Measurements from ENCODE around the gene CCDC32. TPM values are rescaled to one million over a fixed set of nuclear protein-coding genes. Genes with fewer than 3 reads are reported as not detected.

CCDC32 gene
- polyA plus RNA-seq = 131 TPM

DNA sequence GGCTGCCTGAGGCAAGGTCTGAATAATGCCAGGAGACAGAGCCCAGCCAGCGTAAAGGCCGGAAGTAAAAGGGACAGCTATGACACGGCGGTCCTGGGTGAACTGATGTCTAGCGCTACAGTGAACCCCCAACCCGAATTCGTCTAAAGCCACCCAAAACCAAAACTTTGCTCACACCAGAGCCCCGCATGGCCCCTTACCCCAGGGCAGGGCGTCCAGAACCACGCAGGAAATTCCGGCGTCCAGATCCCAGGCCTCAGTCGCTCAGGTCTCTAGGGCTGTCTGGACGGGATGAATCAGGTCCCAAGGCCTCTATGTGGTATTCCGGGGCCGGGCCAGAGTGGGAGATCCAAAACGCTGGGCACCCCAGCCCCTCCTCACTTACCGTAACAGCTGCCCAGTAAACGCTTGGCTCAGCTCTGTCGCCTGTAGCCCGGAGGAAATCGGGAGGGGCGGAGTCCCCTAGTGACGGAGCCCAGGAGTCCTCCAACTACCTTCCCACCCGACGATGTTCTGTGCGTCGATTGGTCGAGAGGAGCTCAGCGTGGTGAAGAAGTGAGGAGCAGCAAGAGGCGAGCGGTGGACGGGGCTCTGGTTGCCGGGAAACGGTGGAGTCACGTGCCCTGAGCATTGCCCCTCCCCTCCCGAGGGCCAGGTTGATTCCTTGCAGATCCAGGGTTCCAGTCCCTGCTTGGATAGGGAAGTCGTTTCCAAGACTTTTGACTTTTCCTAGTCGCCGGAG, at the start of gene CCDC32:
Gene CCDC32 (minus strand): TSS at position 452 of the 742 bp plus-strand sequence. CDS start 2,027 bp downstream, outside the sequence.
- no peaks in the 10 kb centered on the region for H3K27me3 Mint-ChIP-seq
- H3K9me3 Mint-ChIP-seq = no peaks in the 10 kb centered on the region
- peaks cover 34 to 43% (median 41%) of the 10 kb centered on the region in 3 donors for H3K4me1 Mint-ChIP-seq
- H3K36me3 Mint-ChIP-seq = peaks cover 8% of the 10 kb centered on the region
- H3K27ac Mint-ChIP-seq = peak within 1 kb of the TSS; percentile 66 to 98 (median 96)
- H3K4me3 Mint-ChIP-seq = peak within 1 kb of the TSS; percentile 81 to 98 (median 95)

GRCh38 chr15:40613080-40613479, 48.2 kb upstream of the CCDC32 start:
- no peaks in the 10 kb centered on the region for H3K27me3 Mint-ChIP-seq
- H3K4me3 Mint-ChIP-seq = no peak overlapping the region
- no peak overlapping the region for H3K27ac Mint-ChIP-seq
- H3K36me3 Mint-ChIP-seq = no peaks in the 10 kb centered on the region
- H3K9me3 Mint-ChIP-seq = no peaks in the 10 kb centered on the region
- H3K4me1 Mint-ChIP-seq = peaks cover 0 to 3% (median 2%) of the 10 kb centered on the region in 3 donors

- H3K4me3 Mint-ChIP-seq = no peak overlapping the region
- H3K27ac Mint-ChIP-seq = no peak overlapping the region
- peaks cover 0 to 6% (median 1%) of the 10 kb centered on the region in 3 donors for H3K4me1 Mint-ChIP-seq
- no peaks in the 10 kb centered on the region for H3K9me3 Mint-ChIP-seq
- H3K36me3 Mint-ChIP-seq = peaks cover 1% of the 10 kb centered on the region
- H3K27me3 Mint-ChIP-seq = no peaks in the 10 kb centered on the region
Observed at GRCh38 chr15:40603935-40604334, 39.1 kb upstream of the CCDC32 start.

- Mint-ChIP-seq H3K4me1 (peaks cover 0 to 6% (median 1%) of the 10 kb centered on the region in 3 donors), H3K27ac (no peak overlapping the region), H3K27me3 (no peaks in the 10 kb centered on the region), H3K9me3 (no peaks in the 10 kb centered on the region), H3K36me3 (peaks cover 1% of the 10 kb centered on the region), H3K4me3 (peak overlapping the region in 1 of 4 donors; percentile 38)
Observed at GRCh38 chr15:40600956-40601355, 36.1 kb upstream of the CCDC32 start.

DNA sequence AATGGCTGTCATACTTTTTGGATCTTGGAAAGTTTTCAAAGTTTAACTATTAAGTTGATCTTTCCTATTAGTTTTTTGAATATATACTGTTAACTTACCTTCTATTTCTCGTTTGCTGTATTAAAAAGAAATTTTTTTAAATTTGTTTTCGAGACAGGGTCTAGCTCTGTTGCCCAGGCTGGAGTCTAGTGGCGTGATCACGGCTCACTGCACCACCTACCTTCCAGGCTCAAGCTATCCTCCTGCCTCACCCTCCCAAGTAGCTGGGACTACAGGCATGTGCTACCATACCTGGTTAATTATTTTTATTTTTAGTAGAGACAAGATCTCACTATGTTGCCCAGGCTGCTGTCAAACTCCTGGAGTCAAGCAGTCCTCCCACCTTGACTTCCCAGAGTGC, 33.8 kb upstream of the CCDC32 start:
- no peak overlapping the region for H3K4me3 Mint-ChIP-seq
- H3K27me3 Mint-ChIP-seq = no peaks in the 10 kb centered on the region
- H3K36me3 Mint-ChIP-seq = peaks cover 1% of the 10 kb centered on the region
- peaks cover 7 to 19% (median 9%) of the 10 kb centered on the region in 3 donors for H3K4me1 Mint-ChIP-seq
- no peak overlapping the region for H3K27ac Mint-ChIP-seq
- H3K9me3 Mint-ChIP-seq = no peaks in the 10 kb centered on the region

DNA sequence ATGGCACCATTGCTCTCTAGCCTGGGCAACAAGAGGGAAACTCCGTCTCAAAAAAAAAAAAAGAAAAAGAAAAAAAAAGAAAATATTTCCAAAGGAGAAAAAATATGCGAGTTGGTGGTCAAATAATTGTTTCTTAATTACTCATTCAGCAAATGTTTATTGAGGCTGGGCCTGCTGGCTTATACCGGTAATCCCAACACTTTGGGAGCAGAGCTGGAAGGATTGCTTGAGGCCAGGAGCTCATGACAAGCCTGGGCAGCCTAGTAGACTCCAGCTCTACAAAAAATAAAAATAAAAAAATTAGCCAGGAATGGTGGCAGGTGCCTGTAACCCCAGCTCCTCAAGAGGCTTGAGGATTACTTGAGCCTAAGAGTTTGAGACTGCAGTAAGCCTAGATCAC, 33.3 kb upstream of the CCDC32 start:
- Mint-ChIP-seq H3K4me1 (peaks cover 11 to 21% (median 12%) of the 10 kb centered on the region in 3 donors), H3K27me3 (no peaks in the 10 kb centered on the region), H3K9me3 (no peaks in the 10 kb centered on the region), H3K4me3 (no peak overlapping the region), H3K36me3 (peaks cover 1% of the 10 kb centered on the region), H3K27ac (peak overlapping the region in 1 of 3 donors; percentile 44)

GRCh38 chr15:40597024-40597423, 32.2 kb upstream of the CCDC32 start:
- peak overlapping the region in 1 of 4 donors; percentile 31 for H3K4me3 Mint-ChIP-seq
- H3K4me1 Mint-ChIP-seq = peaks cover 13 to 21% (median 13%) of the 10 kb centered on the region in 3 donors
- H3K27me3 Mint-ChIP-seq = no peaks in the 10 kb centered on the region
- H3K9me3 Mint-ChIP-seq = no peaks in the 10 kb centered on the region
- H3K36me3 Mint-ChIP-seq = no peaks in the 10 kb centered on the region
- no peak overlapping the region for H3K27ac Mint-ChIP-seq

GRCh38 chr15:40595773-40596172, 30.9 kb upstream of the CCDC32 start:
- H3K9me3 Mint-ChIP-seq = no peaks in the 10 kb centered on the region
- peak overlapping the region in 2 of 4 donors; percentile 33 to 55 for H3K4me3 Mint-ChIP-seq
- peaks cover 13 to 24% (median 14%) of the 10 kb centered on the region in 3 donors for H3K4me1 Mint-ChIP-seq
- no peaks in the 10 kb centered on the region for H3K27me3 Mint-ChIP-seq
- no peak overlapping the region for H3K27ac Mint-ChIP-seq
- no peaks in the 10 kb centered on the region for H3K36me3 Mint-ChIP-seq

DNA sequence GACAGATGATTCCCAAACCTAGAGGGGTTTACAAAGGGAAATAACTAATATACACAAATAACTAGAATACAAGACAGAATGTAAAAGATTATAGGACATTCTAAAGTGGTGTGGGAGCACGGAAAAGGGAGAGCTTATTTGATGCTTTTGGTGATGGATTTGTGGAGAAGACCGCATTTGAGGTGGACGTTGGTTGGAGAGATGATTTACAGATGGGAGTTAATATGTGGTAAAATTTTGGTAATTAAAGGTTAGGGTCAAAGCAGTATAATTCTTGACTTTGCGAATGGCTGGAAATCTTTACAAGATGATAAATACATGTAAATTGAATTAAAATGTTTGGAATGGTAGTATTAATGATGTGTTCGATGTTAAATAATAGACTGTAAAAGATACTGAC, 30.4 kb upstream of the CCDC32 start:
- H3K27ac Mint-ChIP-seq = peak overlapping the region in 1 of 3 donors; percentile 94
- peaks cover 12 to 19% (median 14%) of the 10 kb centered on the region in 3 donors for H3K4me1 Mint-ChIP-seq
- no peaks in the 10 kb centered on the region for H3K27me3 Mint-ChIP-seq
- no peaks in the 10 kb centered on the region for H3K36me3 Mint-ChIP-seq
- no peaks in the 10 kb centered on the region for H3K9me3 Mint-ChIP-seq
- peak overlapping the region; percentile 53 to 99 (median 92) for H3K4me3 Mint-ChIP-seq

GRCh38 chr15:40594429-40594836, 29.6 kb upstream of the CCDC32 start:
- Mint-ChIP-seq H3K27me3 (no peaks in the 10 kb centered on the region), H3K36me3 (no peaks in the 10 kb centered on the region), H3K27ac (peak overlapping the region; percentile 94 to 99 (median 98)), H3K9me3 (no peaks in the 10 kb centered on the region), H3K4me1 (peaks cover 15 to 24% (median 19%) of the 10 kb centered on the region in 3 donors), H3K4me3 (peak overlapping the region; percentile 90 to 99 (median 96))

DNA sequence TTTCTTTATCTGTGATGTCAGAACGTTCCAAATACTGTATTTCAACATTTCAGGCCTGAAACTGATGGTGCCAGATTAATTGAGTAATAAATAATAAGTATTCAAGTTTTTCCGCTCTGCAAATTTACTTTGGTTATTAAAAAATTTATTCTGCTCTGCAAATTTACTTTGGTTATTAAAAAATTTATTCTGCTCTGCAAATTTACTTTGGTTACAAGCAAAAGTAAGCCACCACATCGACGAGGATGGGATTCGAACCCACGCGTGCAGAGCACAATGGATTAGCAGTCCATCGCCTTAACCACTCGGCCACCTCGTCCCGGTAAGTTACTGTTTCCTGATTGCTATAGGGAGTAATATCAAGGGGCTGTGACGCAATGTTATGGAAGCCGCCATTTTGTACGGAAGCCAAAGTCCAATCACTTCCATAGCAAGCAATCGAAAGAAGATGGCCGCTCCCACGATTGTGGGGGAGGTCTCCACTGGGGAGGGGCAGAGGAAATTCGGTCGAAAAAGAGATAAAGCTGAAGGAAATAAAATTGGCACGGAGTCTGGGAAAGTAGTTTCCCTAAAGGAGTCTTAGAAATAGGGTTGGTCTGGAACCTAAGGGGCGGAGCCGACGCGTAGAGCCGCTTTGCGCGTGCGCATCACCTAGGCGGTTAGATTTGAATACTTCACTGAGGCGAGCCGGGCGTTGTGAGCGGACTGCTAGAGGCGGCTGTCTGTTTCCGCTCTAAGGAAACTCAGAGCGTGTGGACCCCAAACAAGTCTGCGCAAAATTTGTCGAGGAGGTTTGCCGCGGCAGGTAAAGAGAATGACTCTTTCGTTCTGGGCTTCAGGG, 29.0 kb upstream of the CCDC32 start, which contains the start of gene KNL1:
Gene KNL1 (plus strand): TSS at position 662 of the 841 bp plus-strand sequence. CDS start 8,683 bp downstream, outside the sequence.
- no peaks in the 10 kb centered on the region for H3K36me3 Mint-ChIP-seq
- peak within 1 kb of the TSS; percentile 90 to 99 (median 96) for H3K4me3 Mint-ChIP-seq
- no peaks in the 10 kb centered on the region for H3K27me3 Mint-ChIP-seq

DNA sequence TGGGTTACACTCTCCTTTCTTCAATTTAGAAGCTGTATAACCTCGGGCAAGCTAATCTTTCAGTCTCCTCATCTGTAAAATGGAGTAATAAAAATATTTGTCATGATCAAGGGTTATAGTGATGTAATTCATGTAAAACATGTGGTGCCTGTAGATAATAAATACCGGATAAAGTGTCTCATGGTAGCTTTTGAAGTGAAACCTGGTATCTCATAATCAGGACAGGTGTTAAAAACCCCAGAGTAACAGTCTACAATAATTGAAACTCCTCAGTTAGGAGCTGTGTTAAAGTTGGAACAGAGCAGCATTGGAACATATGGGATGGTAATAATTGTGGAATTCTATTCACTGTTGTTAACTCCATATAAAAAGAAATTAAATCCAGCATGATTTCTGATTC, 28.3 kb upstream of the CCDC32 start:
- Mint-ChIP-seq H3K4me1 (peaks cover 15 to 24% (median 19%) of the 10 kb centered on the region in 3 donors), H3K4me3 (peak overlapping the region; percentile 58 to 97 (median 92)), H3K9me3 (no peaks in the 10 kb centered on the region), H3K27ac (peak overlapping the region; percentile 94 to 99 (median 98)), H3K27me3 (no peaks in the 10 kb centered on the region), H3K36me3 (no peaks in the 10 kb centered on the region)

More for the DNA sequence above, 29.0 kb upstream of the CCDC32 start, which contains the start of gene KNL1:
- no peaks in the 10 kb centered on the region for H3K9me3 Mint-ChIP-seq
- peak within 1 kb of the TSS; percentile 94 to 99 (median 98) for H3K27ac Mint-ChIP-seq
- peaks cover 15 to 24% (median 19%) of the 10 kb centered on the region in 3 donors for H3K4me1 Mint-ChIP-seq

DNA sequence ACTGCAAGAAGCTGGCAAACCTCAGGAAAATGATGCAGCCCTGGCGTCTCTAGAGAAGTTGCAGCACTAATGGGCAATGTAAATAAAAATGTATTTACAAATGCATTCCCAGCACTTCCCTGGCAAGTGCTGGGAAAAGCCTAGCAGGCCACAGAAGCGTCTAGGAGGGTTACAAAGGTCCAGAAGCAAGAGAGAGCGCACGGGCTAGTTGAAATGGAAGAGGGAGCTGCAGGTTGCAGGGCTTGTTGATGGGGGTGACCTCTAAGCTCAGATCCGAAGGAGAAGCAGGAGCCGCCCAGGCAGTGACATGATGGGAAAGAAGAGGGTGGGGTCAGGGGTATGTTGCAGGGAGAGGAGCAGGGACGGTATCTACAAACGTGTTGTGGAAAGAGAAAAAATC, 26.5 kb upstream of the CCDC32 start:
- Mint-ChIP-seq H3K4me1 (peaks cover 15 to 24% (median 19%) of the 10 kb centered on the region in 3 donors), H3K9me3 (no peaks in the 10 kb centered on the region), H3K27ac (no peak overlapping the region), H3K4me3 (peak overlapping the region in 2 of 4 donors; percentile 13 to 37), H3K27me3 (no peaks in the 10 kb centered on the region), H3K36me3 (no peaks in the 10 kb centered on the region)

DNA sequence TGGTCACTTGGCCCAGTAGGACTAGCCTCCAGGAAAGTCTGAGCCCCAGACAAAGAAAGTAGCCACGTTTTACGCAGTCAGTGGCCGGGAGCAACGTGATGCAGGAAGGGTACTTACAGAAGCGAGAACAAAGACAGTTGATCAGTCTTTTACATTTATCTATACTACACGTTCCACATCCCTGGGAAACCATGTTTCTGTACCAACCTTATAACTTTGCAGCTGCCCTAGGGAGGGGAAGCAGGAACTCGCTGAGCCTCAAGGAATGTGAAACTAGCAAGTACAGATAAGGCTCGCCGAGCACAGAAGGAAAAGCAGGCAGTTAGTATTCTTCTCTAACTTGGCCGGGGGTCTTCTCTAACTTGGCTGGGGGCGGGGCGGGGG, 25.8 kb upstream of the CCDC32 start:
- Mint-ChIP-seq H3K9me3 (no peaks in the 10 kb centered on the region), H3K4me1 (peaks cover 15 to 24% (median 19%) of the 10 kb centered on the region in 3 donors), H3K4me3 (peak overlapping the region; percentile 13 to 93 (median 90)), H3K27me3 (no peaks in the 10 kb centered on the region), H3K27ac (peak overlapping the region in 2 of 3 donors; percentile 10 to 80), H3K36me3 (no peaks in the 10 kb centered on the region)

DNA sequence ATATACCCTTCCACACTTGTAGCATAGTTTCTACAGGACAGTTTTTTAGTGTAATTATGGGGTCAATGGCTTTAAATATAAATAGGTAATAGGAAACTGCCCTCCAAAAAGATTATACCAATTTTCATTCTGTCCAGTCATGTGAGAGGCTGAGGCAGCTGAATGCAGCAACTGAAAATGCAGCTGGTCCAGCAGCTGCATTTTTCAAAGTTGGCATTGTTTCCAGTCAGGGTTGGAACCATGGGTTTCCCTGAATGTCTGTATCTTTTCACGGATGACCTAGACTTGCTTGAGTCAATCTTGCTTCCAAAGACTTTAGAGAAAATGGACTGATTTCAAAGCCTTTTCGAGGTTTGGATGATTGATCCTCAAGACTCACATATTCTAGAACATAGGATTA, 19.3 kb upstream of the CCDC32 start:
- Mint-ChIP-seq H3K4me1 (peaks cover 0 to under 1% (median 0%) of the 10 kb centered on the region in 3 donors), H3K27me3 (no peaks in the 10 kb centered on the region), H3K9me3 (no peaks in the 10 kb centered on the region), H3K36me3 (peaks cover 1% of the 10 kb centered on the region), H3K4me3 (no peak overlapping the region), H3K27ac (no peak overlapping the region)
